Measurements from ENCODE around the gene FEM1C.

Gene FEM1C

GRCh38 chr5:115542651-115543364 lies 1.8 kb downstream of the FEM1C start:
- peak overlapping the region; percentile 87 for H3K4me3 ChIP-seq
- DNase-seq (ENCODE audit: low read depth, low spot score), result no peak
- H3K27ac ChIP-seq, result no peak overlapping the region
- TF ChIP-seq FOXP2 (optimal IDR thresholded peaks at IDR 0.05; ENCODE audit: control extremely low read depth, extremely low read length, insufficient read depth) (no peak), EZH2 (IDR thresholded peaks at IDR 0.05) (no peak), POLR2AphosphoS5 (IDR thresholded peaks at IDR 0.05; ENCODE audit: borderline replicate concordance, low read depth, low read length) (no peak)
- peaks cover 9% of the 10 kb centered on the region; the same call in 1 of the 2 replicates for H3K9me3 ChIP-seq (ENCODE audit: low read depth, low read length)
- peaks cover 52% of the 10 kb centered on the region for H3K36me3 ChIP-seq (ENCODE audit: insufficient read depth, low read length)
- peak overlapping the region; percentile 93 for H3K9ac ChIP-seq (ENCODE audit: insufficient read length)

- TF ChIP-seq FOXP2 (optimal IDR thresholded peaks at IDR 0.05; ENCODE audit: control extremely low read depth, extremely low read length, insufficient read depth) (no peak), EZH2 (IDR thresholded peaks at IDR 0.05) (no peak), POLR2AphosphoS5 (IDR thresholded peaks at IDR 0.05; ENCODE audit: borderline replicate concordance, low read depth, low read length) (no peak)
- no peak for DNase-seq (ENCODE audit: low read depth, low spot score)
- H3K36me3 ChIP-seq (ENCODE audit: insufficient read depth, low read length), result peaks cover 59% of the 10 kb centered on the region
- peak overlapping the region; percentile 93 for H3K9ac ChIP-seq (ENCODE audit: insufficient read length)
- peaks cover 9% of the 10 kb centered on the region; the same call in 1 of the 2 replicates for H3K9me3 ChIP-seq (ENCODE audit: low read depth, low read length)
- H3K4me3 ChIP-seq, result peak overlapping the region; percentile 87
- no peak overlapping the region for H3K27ac ChIP-seq
These were observed 2.5 kb downstream of the FEM1C start for GRCh38 chr5:115542086-115542485.

DNA sequence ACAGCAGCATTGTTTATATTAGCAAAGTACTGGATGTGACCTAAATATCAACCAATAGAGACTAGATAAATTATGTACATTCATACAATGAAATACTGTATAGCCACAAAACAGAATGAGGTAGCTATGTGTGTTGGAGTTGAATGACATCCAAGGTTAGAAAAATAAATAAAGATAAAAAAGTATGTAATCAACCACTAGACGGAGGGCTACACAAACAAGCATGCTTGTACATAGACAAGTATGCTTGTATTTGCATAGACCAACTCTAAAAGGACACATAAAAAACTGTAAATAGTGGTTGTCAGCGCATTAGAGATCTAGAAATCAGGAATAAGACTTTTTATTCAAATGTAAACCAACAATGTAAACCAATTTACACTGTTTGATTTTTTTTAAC lies 3.0 kb downstream of the FEM1C start:
- Histone ChIP-seq H3K4me3 (peak overlapping the region; percentile 87), H3K9me3 (ENCODE audit: low read depth, low read length) (peaks cover 10% of the 10 kb centered on the region; the same call in 1 of the 2 replicates), H3K27ac (no peak overlapping the region), H3K9ac (ENCODE audit: insufficient read length) (peak overlapping the region; percentile 93), H3K36me3 (ENCODE audit: insufficient read depth, low read length) (peaks cover 63% of the 10 kb centered on the region)
- TF ChIP-seq POLR2AphosphoS5 (IDR thresholded peaks at IDR 0.05; ENCODE audit: borderline replicate concordance, low read depth, low read length), result no peak
- TF ChIP-seq FOXP2 (optimal IDR thresholded peaks at IDR 0.05; ENCODE audit: control extremely low read depth, extremely low read length, insufficient read depth), result no peak
- no peak for TF ChIP-seq EZH2 (IDR thresholded peaks at IDR 0.05)
- no peak for DNase-seq (ENCODE audit: low read depth, low spot score)

GRCh38 chr5:115535479-115536035 lies 9.0 kb downstream of the FEM1C start:
- peaks cover 72% of the 10 kb centered on the region for H3K36me3 ChIP-seq (ENCODE audit: insufficient read depth, low read length)
- H3K4me3 ChIP-seq, result no peak overlapping the region
- H3K9ac ChIP-seq (ENCODE audit: insufficient read length), result no peak overlapping the region
- no peak for TF ChIP-seq FOXP2 (optimal IDR thresholded peaks at IDR 0.05; ENCODE audit: control extremely low read depth, extremely low read length, insufficient read depth)
- H3K27ac ChIP-seq, result no peak overlapping the region
- H3K9me3 ChIP-seq (ENCODE audit: low read depth, low read length), result peaks cover 6% of the 10 kb centered on the region
- DNase-seq (ENCODE audit: low read depth, low spot score), result no peak

DNA sequence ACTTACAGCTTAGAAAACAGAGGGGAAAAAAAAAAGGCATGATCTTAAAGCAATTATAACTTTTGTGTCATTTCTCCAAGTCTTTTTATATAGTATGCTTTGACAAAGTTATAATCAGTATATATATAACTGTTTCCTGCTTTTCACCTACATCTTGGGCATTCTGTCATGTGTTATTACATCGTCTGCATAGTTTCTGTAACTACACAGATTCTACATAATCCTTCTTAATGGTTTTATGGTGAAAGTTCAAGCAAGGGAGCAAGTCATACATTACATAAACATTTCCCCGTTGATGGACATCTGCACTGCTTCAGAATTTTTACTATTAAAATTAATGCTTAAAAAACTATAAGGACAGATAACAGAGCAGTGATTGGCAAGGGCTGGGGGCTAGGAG lies 12.1 kb downstream of the FEM1C start:
- DNase-seq (ENCODE audit: low read depth, low spot score), result no peak
- Histone ChIP-seq H3K36me3 (ENCODE audit: insufficient read depth, low read length) (peaks cover 57% of the 10 kb centered on the region), H3K9me3 (ENCODE audit: low read depth, low read length) (peaks cover 6% of the 10 kb centered on the region), H3K4me3 (no peak overlapping the region), H3K9ac (ENCODE audit: insufficient read length) (no peak overlapping the region), H3K27ac (0 out of 2 replicates have a peak overlapping the region, but pooled peaks have one; percentile 19)
- TF ChIP-seq FOXP2 (optimal IDR thresholded peaks at IDR 0.05; ENCODE audit: control extremely low read depth, extremely low read length, insufficient read depth) (no peak), EZH2 (IDR thresholded peaks at IDR 0.05) (no peak)

DNA sequence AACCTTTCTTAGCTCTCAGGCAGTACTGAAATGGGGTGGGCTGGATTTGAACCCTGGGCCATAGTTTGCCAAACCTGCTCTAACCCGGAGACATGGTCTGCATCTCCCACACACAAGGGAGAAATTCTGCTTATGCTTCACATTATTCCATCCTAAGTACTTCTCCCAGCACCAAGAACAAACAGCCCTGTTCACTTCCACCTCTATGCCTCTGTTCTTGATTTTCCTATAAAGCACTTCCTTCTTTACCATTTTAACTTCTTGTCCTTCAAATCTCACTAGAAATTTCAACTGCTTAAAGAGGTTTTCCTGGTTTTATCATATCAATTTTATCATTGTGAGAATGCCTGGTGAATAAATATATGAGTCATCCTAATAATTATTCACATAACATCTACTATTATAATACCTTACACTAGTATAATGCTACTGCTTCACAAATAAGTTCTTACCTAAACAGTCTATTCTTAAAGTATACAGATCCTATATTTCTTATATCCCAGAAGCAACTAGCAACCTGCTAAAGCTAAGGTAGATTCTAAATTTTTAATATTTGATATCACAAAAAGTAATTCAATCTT lies 12.7 kb downstream of the FEM1C start:
- no peak for DNase-seq (ENCODE audit: low read depth, low spot score)
- Histone ChIP-seq H3K27ac (0 out of 2 replicates have a peak overlapping the region, but pooled peaks have one; percentile 19), H3K4me3 (no peak overlapping the region), H3K36me3 (ENCODE audit: insufficient read depth, low read length) (peaks cover 51% of the 10 kb centered on the region), H3K9ac (ENCODE audit: insufficient read length) (no peak overlapping the region), H3K9me3 (ENCODE audit: low read depth, low read length) (peaks cover 6% of the 10 kb centered on the region)
- TF ChIP-seq EZH2 (IDR thresholded peaks at IDR 0.05), result no peak
- TF ChIP-seq FOXP2 (optimal IDR thresholded peaks at IDR 0.05; ENCODE audit: control extremely low read depth, extremely low read length, insufficient read depth), result no peak
- no peak for TF ChIP-seq POLR2AphosphoS5 (IDR thresholded peaks at IDR 0.05; ENCODE audit: borderline replicate concordance, low read depth, low read length)

DNA sequence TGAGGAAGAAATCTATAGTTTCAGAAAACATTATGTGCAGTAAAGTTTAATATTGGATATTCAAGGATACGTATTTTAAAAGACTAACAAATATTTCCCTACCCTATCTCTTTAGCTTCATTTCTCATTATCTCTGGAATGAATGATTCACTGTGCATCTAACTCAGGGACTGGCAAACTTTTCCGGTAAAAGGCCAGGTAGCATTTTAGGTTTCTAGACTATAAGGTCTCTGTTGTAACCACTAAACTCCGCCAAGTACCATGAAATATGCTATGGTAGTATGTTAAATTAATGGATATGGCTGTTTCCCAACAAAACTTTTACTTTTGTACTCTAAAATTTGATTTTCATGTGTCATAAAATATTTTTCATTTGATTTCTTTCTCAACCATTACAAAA lies 13.2 kb downstream of the FEM1C start:
- DNase-seq (ENCODE audit: low read depth, low spot score), result no peak
- TF ChIP-seq FOXP2 (optimal IDR thresholded peaks at IDR 0.05; ENCODE audit: control extremely low read depth, extremely low read length, insufficient read depth), result no peak
- H3K4me3 ChIP-seq, result no peak overlapping the region
- H3K27ac ChIP-seq, result no peak overlapping the region
- H3K9me3 ChIP-seq (ENCODE audit: low read depth, low read length), result peaks cover 2% of the 10 kb centered on the region
- H3K9ac ChIP-seq (ENCODE audit: insufficient read length), result no peak overlapping the region
- H3K36me3 ChIP-seq (ENCODE audit: insufficient read depth, low read length), result peaks cover 46% of the 10 kb centered on the region

DNA sequence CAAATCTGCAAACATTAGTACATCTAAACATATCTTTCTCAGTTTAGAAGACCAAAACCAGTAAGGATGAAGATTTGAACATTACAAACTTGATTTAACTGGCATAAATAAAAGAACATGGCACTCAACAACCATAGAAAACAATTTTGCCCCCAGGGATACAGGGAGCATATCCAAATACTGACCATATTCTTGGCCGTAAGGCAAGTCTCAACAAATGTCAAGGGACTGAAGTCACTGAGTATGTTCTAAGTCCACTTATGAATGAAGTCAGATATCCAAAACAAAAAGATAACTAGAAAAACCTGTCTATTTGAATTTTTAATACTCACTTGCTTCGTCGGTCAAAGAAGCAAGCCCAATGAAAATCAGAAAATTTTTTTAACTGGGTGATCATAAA lies 14.1 kb downstream of the FEM1C start:
- TF ChIP-seq FOXP2 (optimal IDR thresholded peaks at IDR 0.05; ENCODE audit: control extremely low read depth, extremely low read length, insufficient read depth) (no peak), EZH2 (IDR thresholded peaks at IDR 0.05) (no peak), POLR2AphosphoS5 (IDR thresholded peaks at IDR 0.05; ENCODE audit: borderline replicate concordance, low read depth, low read length) (no peak)
- H3K9ac ChIP-seq (ENCODE audit: insufficient read length), result no peak overlapping the region
- no peak for DNase-seq (ENCODE audit: low read depth, low spot score)
- H3K27ac ChIP-seq, result no peak overlapping the region
- H3K36me3 ChIP-seq (ENCODE audit: insufficient read depth, low read length), result peaks cover 43% of the 10 kb centered on the region
- no peaks in the 10 kb centered on the region; the same call in 1 of the 2 replicates for H3K9me3 ChIP-seq (ENCODE audit: low read depth, low read length)
- no peak overlapping the region for H3K4me3 ChIP-seq

Data from SK-N-MC (cell line).